PC-9 (cell line): ENCODE results near the gene EIF2S2. TPM values are rescaled to one million over a fixed set of nuclear protein-coding genes. Genes with fewer than 3 reads are reported as not detected.

Source experiments
- BruUV-seq: library from RNA; stranded (reverse); fragments of 400-500 nt; replicated peaks from 2 replicates; lab custom pipeline; 2021; lab: Mats Ljungman, UMichigan
- CTCF ChIA-PET: fragments of 300-600 bp; sonication (Branson Sonifier 250); formaldehyde crosslinking; loops from one replicate; lab custom pipeline; 2022; ENCODE audit warnings: antibody characterized with exemption; lab: Charles Lee
- POLR2A ChIA-PET: fragments of 300-600 bp; sonication (Branson Sonifier 250); formaldehyde crosslinking; loops from one replicate; lab custom pipeline; 2022; ENCODE audit warnings: antibody characterized with exemption; ENCODE audit not compliant: unreplicated experiment; lab: Charles Lee
- DNase-seq, 2 experiments: peaks; one replicate each; pipeline versions ENCODE4 v3.0.0 to v3.0.0-alpha.2; 2015 to 2022; ENCODE audit warnings: mixed read lengths in 1 of 2
- H2AFZ ChIP-seq: fragments of 200-600 bp; sonication (generic); 2 replicates; pipeline ENCODE4 v1.8.1; 2017; ENCODE audit warnings: antibody characterized with exemption
- H3F3A ChIP-seq: fragments of 200-600 bp; sonication (generic); 2 replicates; pipeline ENCODE4 v1.8.1; 2017; ENCODE audit warnings: antibody characterized with exemption, mild to moderate bottlenecking, low read depth; ENCODE audit not compliant: insufficient read depth
- H3K27ac ChIP-seq: fragments of 200-600 bp; sonication (generic); 2 replicates; pipeline ENCODE4 v1.6.1; 2016; ENCODE audit warnings: mixed run types
- H3K27me3 ChIP-seq: fragments of 200-600 bp; sonication (generic); 2 replicates; pipeline ENCODE4 v1.6.1; 2016; ENCODE audit warnings: low read depth, mixed run types; ENCODE audit not compliant: insufficient read depth
- H3K36me3 ChIP-seq: fragments of 200-600 bp; sonication (generic); 2 replicates; pipeline ENCODE4 v1.6.1; 2016; ENCODE audit warnings: low read depth, mixed run types
- H3K4me1 ChIP-seq: fragments of 200-600 bp; sonication (generic); replicated peaks from 2 replicates; pipeline ENCODE4 v1.6.1; 2016; ENCODE audit warnings: mixed run types; ENCODE audit not compliant: insufficient read depth
- H3K4me2 ChIP-seq: fragments of 200-600 bp; sonication (generic); 2 replicates; pipeline ENCODE4 v1.6.1; 2017; ENCODE audit warnings: mixed run types
- H3K4me3 ChIP-seq: fragments of 200-600 bp; sonication (generic); 2 replicates; pipeline ENCODE4 v1.6.1; 2016; ENCODE audit warnings: mixed run types
- H3K79me2 ChIP-seq: fragments of 200-600 bp; sonication (generic); 2 replicates; pipeline ENCODE4 v1.6.1; 2017; ENCODE audit warnings: low read depth, mixed run types
- H3K9me2 ChIP-seq: fragments of 200-600 bp; sonication (generic); 2 replicates; pipeline ENCODE4 v1.8.1; 2017; ENCODE audit warnings: mild to moderate bottlenecking; ENCODE audit not compliant: insufficient read depth
- H3K9me3 ChIP-seq: fragments of 200-600 bp; sonication (generic); 2 replicates; pipeline ENCODE4 v1.8.1; 2016; ENCODE audit warnings: low read depth; ENCODE audit not compliant: insufficient read depth
- H4K20me1 ChIP-seq: fragments of 200-600 bp; sonication (generic); 2 replicates; pipeline ENCODE4 v1.8.1; 2017; ENCODE audit not compliant: insufficient read depth
- EZH2 ChIP-seq: fragments of 200-600 bp; sonication (generic); IDR thresholded peaks from 2 replicates; pipeline ENCODE4 v1.8.0; 2017; ENCODE audit warnings: antibody characterized with exemption, low read depth
- intact Hi-C: fragments of 100-400 bp; cut with micrococcal nuclease; formaldehyde crosslinking; loops from one replicate; pipeline ENCODE4 v1.10.0; 2022; ENCODE audit not compliant: unreplicated experiment
- total RNA-seq: library from RNA; stranded (reverse); gene quantifications from 2 replicates; pipeline ENCODE4 v1.2.3, GENCODE V29; 2021
- TF ChIP-seq, protein P1 (sequence below): fragments of 200-600 bp; sonication (generic); conservative IDR thresholded peaks from 2 replicates; pipeline ENCODE4 v1.6.1; 2017; ENCODE audit warnings: mixed run types, antibody characterized with exemption, mild to moderate bottlenecking, moderate library complexity

EIF2S2 gene
- total RNA-seq, 1 experiment from 2014 or later = 162 TPM

DNA sequence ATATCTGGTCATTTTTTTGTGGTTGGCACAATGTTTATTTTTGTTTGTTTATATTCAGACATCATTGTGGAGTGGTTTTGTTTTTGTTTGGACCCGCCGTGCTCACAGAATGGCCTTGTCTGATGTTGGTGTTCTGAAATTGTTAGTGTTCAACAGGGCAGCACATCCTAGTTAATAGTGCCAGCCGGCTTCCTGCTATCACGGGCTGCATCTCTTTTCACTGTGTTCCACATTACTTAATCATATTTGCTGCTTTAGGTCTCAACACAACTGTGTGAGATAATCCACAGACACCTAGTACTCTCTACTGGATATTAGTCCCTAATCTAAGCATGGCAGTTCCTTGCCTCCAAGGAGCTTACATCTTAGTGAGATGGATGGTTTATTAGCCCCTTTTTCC lies 2.8 kb upstream of the EIF2S2 start:
- Histone ChIP-seq H3K36me3 (peaks cover 9% of the 10 kb centered on the region), H3K4me3 (no peak overlapping the region), H3K9me2 (no peaks in the 10 kb centered on the region; the same call in 1 of the 2 replicates), H3F3A (peaks cover 11% of the 10 kb centered on the region), H3K4me2 (no peak overlapping the region), H3K27me3 (no peaks in the 10 kb centered on the region), H2AFZ (no peak overlapping the region), H3K9me3 (no peaks in the 10 kb centered on the region), H3K4me1 (peaks cover 10% of the 10 kb centered on the region), H3K79me2 (peaks cover 22% of the 10 kb centered on the region), H3K27ac (no peak overlapping the region), H4K20me1 (peaks cover 11% of the 10 kb centered on the region)
- no peak for TF ChIP-seq EZH2
- TF ChIP-seq, protein P1, sequence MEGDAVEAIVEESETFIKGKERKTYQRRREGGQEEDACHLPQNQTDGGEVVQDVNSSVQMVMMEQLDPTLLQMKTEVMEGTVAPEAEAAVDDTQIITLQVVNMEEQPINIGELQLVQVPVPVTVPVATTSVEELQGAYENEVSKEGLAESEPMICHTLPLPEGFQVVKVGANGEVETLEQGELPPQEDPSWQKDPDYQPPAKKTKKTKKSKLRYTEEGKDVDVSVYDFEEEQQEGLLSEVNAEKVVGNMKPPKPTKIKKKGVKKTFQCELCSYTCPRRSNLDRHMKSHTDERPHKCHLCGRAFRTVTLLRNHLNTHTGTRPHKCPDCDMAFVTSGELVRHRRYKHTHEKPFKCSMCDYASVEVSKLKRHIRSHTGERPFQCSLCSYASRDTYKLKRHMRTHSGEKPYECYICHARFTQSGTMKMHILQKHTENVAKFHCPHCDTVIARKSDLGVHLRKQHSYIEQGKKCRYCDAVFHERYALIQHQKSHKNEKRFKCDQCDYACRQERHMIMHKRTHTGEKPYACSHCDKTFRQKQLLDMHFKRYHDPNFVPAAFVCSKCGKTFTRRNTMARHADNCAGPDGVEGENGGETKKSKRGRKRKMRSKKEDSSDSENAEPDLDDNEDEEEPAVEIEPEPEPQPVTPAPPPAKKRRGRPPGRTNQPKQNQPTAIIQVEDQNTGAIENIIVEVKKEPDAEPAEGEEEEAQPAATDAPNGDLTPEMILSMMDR = no peak
- intact Hi-C loops = loop anchor here (5.0 kb wide), 2 partner anchors 328 to 383 kb away; partner anchors contain the start of gene ZNF341
- BruUV-seq = no TSS peak
- ChIA-PET CTCF (no interaction called here), POLR2A (no interaction called here)
- no peak for DNase-seq

GRCh38 chr20:34112600-34113101 lies 608 bp upstream of the EIF2S2 start:
- H3K4me2 ChIP-seq = peak overlapping the region; percentile 93
- H3K9me2 ChIP-seq = no peaks in the 10 kb centered on the region
- peaks cover 33% of the 10 kb centered on the region for H4K20me1 ChIP-seq
- BruUV-seq = TSS peak; percentile 94
- peaks cover 30% of the 10 kb centered on the region for H3K36me3 ChIP-seq
- TF ChIP-seq, protein P1 = no peak
- TF ChIP-seq EZH2 = no peak
- POLR2A ChIA-PET = interaction anchor here (0.5 to 1.5 kb wide), 24 partner anchors 19 to 1753 kb away, joined by 3 to 19 read pairs (median 4); partner anchors contain the start of gene CBFA2T2
- H2AFZ ChIP-seq = peak overlapping the region; percentile 89
- CTCF ChIA-PET = interaction anchor here (0.5 to 0.9 kb wide), 6 partner anchors 43 to 1323 kb away, joined by 5 to 34 read pairs (median 7); no protein-coding TSS in a partner anchor
- H3F3A ChIP-seq = peaks cover 11% of the 10 kb centered on the region
- no peaks in the 10 kb centered on the region for H3K27me3 ChIP-seq
- no peaks in the 10 kb centered on the region for H3K9me3 ChIP-seq
- intact Hi-C loops = loop anchor here (5.0 kb wide), 2 partner anchors 325 to 380 kb away; partner anchors contain the start of gene ZNF341
- H3K4me1 ChIP-seq = peaks cover 27% of the 10 kb centered on the region
- H3K79me2 ChIP-seq = peaks cover 44% of the 10 kb centered on the region
- peak overlapping the region; percentile 78 for H3K4me3 ChIP-seq
- H3K27ac ChIP-seq = peak overlapping the region; percentile 92
- peak; percentile 56 to 58 for DNase-seq

DNA sequence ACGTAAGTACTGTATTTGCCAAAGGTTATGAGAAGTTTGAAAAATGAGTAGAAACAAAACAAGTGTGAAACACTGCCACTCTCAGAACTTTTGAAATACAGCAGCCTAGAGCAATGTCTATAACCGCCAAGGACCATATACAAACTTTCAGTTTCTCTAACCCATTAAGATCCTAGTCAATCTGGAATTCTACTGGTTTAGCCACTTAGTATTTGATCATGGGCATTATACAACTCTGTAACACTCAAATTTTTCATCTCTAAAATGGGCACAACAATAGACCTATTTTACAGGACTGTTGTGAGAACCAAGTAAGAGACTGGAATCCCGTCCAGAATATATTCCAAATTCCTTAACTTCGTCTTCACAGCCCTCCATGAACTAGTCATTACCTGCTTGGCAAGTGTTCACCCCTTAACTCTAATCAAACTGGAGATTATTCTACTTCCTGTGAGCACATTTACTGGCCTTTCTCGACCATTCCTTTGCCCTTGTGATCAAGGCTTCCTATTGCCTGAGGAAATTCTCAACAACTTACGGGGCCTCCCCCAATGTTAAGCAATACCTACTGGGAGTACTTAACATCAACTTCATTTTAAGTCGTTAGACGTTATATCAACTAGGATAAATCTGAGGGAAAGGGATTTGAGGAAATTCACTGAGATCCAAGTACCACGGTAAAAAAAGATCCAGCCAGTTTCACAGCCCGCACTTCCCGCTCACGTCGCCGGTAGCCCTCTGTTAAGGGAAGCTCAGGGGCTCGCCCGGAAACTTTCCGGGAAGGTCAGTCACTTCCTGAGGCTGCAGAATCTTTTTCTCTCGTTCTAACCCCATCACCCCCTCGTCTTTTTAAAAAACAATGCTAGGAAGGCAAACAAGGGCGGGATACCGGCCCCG lies 1.1 kb downstream of the EIF2S2 start:
- no TSS peak for BruUV-seq
- Histone ChIP-seq H4K20me1 (peaks cover 49% of the 10 kb centered on the region), H3K9me2 (no peaks in the 10 kb centered on the region), H3K27me3 (no peaks in the 10 kb centered on the region), H3K4me3 (peak overlapping the region; percentile 78), H3K4me2 (peak overlapping the region; percentile 93), H3K9me3 (no peaks in the 10 kb centered on the region), H3K79me2 (peaks cover 60% of the 10 kb centered on the region), H3F3A (peaks cover 15% of the 10 kb centered on the region), H3K4me1 (peaks cover 27% of the 10 kb centered on the region), H2AFZ (no peak overlapping the region; the same call in 1 of the 2 replicates), H3K36me3 (peaks cover 38% of the 10 kb centered on the region), H3K27ac (peak overlapping the region; percentile 92)
- no peak for TF ChIP-seq EZH2
- TF ChIP-seq, protein P1 = peak; percentile 22; the same call in 1 of the 2 replicates
- ChIA-PET POLR2A (interaction anchor here (0.7 kb wide), 1 partner anchor 21 kb away, joined by 6 read pairs; no protein-coding TSS in a partner anchor), CTCF (no interaction called here)
- intact Hi-C loops = loop anchor here (5.0 kb wide), 2 partner anchors 324 to 379 kb away; partner anchors contain the start of gene ZNF341
- DNase-seq = peak in 1 of 2 experiments; percentile 60
